Left ventricle myocardium superior (tissue), 1 donor: ENCODE data around the gene USP20. TPM values are rescaled to one million over a fixed set of nuclear protein-coding genes. Genes with fewer than 3 reads are reported as not detected.

Experiments
- microRNA-seq: library from miRNA; unstranded; fragments of <30 nt; microRNA quantifications from one replicate; pipeline ENCODE4 v1.2.0, GENCODE V29; 2020; ENCODE audit warnings: borderline number of aligned reads
- total RNA-seq: library from RNA; stranded (reverse); fragmentation: NEBNext Ultra II Directional; extraction: Animal tissue kit (Norgen Biotek cat#: 25700); gene quantifications from one replicate; pipeline ENCODE4 v1.2.1, GENCODE V29; 2021
- donor health status: DM: no; HTN: yes; CAD: no; lungs with severe emphysema.

USP20 gene
- total RNA-seq, 1 donor from 2014 or later = 11.6 TPM

Small RNA genes within 50 kb of the gene (microRNA-seq; reads per million reads assigned to microRNA genes)
- gene MIR6855 = not detected

Other genes with a start within 250 kb of the USP20 start
- gene C9orf50, start 214.4 kb upstream of the USP20 start, total RNA-seq = not detected
- 66.5 TPM for gene NTMT1, start 209.3 kb upstream of the USP20 start, total RNA-seq
- gene ASB6, start 193.3 kb upstream of the USP20 start, total RNA-seq = 9.7 TPM
- 0.20 TPM for gene PRRX2, start 169.8 kb upstream of the USP20 start, total RNA-seq
- 2.4 TPM for gene PTGES, start 82.4 kb upstream of the USP20 start, total RNA-seq
- 8.7 TPM for gene TOR1B, start 32.3 kb upstream of the USP20 start, total RNA-seq
- gene TOR1A, start 11.3 kb upstream of the USP20 start, total RNA-seq = 11.7 TPM
- 35.6 TPM for gene C9orf78, start 183 bp upstream of the USP20 start, total RNA-seq
- 23.7 TPM for gene FNBP1, start 207.7 kb downstream of the USP20 start, total RNA-seq
- 21.1 TPM for gene GPR107, start 218.4 kb downstream of the USP20 start, total RNA-seq